ENCODE results near the gene MIOX.
A peak's percentile ranks its signal among the peaks of the same experiment; 100 is the strongest.

The MIOX gene

DNA sequence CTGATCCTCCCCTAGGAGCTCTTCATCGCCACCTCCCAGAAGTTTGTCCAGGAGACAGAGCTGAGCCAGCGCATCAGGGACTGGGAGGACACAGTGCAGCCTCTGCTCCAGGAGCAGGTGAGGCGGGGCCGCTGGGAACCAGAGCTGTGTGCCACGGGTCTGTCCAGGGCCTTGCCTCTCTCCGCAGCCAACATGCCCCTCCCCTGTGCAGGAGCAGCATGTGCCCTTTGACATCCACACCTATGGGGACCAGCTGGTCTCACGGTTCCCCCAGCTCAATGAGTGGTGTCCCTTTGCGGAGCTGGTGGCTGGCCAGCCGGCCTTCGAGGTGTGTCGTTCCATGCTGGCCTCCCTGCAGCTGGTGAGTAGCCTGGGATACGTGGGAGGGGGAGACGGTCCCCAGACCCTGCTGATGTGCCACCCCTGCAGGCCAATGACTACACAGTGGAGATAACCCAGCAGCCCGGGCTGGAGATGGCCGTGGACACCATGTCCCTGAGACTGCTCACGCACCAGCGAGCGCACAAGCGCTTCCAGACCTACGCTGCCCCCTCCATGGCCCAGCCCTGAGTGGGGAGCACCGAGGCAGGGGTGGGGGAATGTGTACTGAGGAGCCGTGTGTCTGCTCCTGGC lies 36.3 kb downstream of the MIOX start:
- DNase-seq (ENCODE audit: extremely low read depth, low read depth): no peak
- H3K4me3 ChIP-seq (replicated peaks; ENCODE audit: low read depth, low read length): no peak overlapping the region
- TF ChIP-seq, protein P1, sequence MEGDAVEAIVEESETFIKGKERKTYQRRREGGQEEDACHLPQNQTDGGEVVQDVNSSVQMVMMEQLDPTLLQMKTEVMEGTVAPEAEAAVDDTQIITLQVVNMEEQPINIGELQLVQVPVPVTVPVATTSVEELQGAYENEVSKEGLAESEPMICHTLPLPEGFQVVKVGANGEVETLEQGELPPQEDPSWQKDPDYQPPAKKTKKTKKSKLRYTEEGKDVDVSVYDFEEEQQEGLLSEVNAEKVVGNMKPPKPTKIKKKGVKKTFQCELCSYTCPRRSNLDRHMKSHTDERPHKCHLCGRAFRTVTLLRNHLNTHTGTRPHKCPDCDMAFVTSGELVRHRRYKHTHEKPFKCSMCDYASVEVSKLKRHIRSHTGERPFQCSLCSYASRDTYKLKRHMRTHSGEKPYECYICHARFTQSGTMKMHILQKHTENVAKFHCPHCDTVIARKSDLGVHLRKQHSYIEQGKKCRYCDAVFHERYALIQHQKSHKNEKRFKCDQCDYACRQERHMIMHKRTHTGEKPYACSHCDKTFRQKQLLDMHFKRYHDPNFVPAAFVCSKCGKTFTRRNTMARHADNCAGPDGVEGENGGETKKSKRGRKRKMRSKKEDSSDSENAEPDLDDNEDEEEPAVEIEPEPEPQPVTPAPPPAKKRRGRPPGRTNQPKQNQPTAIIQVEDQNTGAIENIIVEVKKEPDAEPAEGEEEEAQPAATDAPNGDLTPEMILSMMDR (IDR thresholded peaks at IDR 0.05; ENCODE audit: low read depth, low read length, missing control alignments): no peak

DNA sequence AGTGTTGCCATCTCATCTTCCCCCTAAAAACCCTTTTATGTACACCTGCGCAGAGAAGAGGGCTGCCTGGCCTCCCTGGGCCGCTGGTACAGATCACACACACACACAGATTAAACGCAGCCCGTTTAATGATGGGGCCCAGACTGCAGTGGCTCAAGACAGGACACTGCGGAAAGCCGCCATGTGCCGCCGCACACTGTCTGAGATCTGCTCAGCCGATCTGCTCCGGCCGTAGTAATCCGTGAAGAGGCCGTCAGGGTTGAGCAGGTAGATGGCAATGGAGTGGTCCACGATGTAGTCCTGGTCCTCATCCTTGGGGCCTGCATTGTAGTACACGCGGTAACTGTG lies 36.8 kb downstream of the MIOX start:
- TF ChIP-seq, protein P1 (IDR thresholded peaks at IDR 0.05; ENCODE audit: low read depth, low read length, missing control alignments): no peak
- no peak overlapping the region for H3K4me3 ChIP-seq (replicated peaks; ENCODE audit: low read depth, low read length)
- no peak for DNase-seq (ENCODE audit: extremely low read depth, low read depth)

DNA sequence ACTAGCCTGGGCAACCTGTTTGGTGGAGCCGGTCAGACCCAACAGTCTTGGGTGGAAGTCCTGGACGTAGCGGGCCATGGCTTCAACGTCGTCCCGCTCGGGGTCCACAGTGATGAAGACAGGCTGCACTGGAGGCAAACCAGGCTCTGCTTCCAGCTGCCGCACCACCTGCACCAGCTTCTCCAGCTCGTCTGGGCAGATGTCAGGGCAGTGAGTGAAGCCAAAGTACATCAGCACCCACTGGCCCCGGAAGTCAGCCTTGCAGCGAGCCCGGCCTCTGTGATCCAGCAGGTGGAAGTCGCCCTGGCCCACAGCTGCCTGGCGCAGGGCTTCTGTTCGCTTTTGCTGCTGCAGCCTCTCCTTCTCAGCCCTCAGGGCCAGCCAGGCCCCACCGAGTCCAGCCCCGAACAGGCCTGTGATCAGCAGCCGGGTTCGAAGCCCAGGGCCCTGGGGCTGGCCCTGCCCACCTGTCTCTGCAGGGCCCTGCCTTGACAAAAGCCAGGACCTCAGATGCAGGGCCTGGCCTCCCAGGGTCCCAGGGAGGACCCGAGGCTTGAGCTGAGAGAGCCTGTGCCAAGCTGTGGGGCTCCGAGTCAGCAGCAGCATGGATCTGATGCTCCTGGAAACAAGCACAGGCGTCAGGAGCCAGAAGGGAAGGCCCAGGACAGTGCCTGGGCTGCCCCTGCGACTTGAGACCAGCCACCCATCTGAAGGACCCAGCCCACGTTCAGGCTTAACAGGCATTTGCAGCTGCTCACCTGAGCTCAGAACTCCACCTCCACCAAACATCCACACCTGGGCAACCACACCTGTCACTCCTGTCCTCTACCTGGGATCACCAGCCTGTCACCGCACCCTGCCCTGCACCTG lies 37.4 kb downstream of the MIOX start:
- no peak for DNase-seq (ENCODE audit: extremely low read depth, low read depth)
- TF ChIP-seq, protein P1 (IDR thresholded peaks at IDR 0.05; ENCODE audit: low read depth, low read length, missing control alignments): no peak
- peak overlapping the region; percentile 78 for H3K4me3 ChIP-seq (replicated peaks; ENCODE audit: low read depth, low read length)

DNA sequence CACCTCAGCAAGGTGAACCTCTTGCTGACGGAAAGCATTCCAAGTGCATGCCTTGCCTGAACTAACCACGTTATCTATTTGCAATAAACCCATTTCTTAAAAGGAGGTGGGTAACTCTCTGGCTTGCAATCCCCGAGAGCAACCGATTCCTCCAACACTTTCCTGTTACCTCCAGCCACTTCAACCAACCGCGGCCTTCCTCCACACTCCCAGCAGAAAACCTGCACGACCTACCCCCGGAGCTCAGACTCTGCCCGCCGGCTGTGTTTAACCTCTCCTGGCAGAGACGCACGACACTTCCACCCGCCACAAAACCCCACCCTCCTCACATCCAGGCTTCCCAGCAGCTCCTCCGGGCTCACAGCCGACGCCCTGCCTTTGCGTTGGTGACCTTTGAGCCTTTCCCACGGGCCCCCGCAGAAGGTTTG lies 38.0 kb downstream of the MIOX start:
- DNase-seq (ENCODE audit: extremely low read depth, low read depth): no peak
- peak overlapping the region; percentile 78 for H3K4me3 ChIP-seq (replicated peaks; ENCODE audit: low read depth, low read length)
- TF ChIP-seq, protein P1 (IDR thresholded peaks at IDR 0.05; ENCODE audit: low read depth, low read length, missing control alignments): no peak

DNA sequence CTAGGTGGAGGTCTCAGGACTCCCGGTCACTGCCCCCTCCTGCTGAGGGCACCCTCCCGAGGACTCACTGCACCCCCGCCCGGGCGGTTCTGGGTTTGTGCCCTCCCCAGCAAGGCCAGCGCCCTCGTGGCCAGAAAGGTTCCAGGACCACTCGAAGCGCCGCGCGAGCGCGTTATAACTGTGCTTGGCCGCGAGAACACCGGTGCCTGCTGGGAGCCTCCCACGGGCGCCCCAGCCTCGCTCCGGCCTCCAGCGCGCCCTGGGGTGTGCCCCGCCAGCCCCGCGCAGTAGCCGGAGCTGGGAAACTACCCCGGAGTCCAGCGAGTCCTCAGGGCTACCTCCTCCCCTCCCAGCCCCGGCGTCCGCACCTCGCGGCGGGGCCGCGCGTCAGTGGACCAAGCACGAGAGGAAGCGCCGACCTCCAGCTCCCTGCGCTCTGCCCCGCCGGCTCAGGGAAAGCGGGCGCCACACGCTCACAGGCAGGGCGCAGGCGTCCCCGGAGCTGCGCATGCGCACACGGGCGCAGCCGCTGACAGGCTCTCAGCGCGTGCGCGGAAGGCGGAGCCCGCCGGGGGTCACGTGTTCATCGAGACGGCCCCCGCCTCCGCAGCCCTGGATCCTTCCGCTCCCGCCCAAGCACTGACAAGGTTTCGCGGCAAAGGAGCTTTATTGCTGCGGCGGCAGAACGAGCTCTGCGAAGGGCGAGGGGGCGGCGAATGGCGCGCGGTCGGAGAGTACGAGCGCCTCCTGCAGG lies 38.6 kb downstream of the MIOX start, which contains the start of gene SCO2:
Gene SCO2, minus strand, starts transcription at position 495 of the 754 bp plus-strand sequence. CDS start 1,187 bp downstream, outside the sequence.
- TF ChIP-seq, protein P1 (IDR thresholded peaks at IDR 0.05; ENCODE audit: low read depth, low read length, missing control alignments): peak; percentile 53

DNA sequence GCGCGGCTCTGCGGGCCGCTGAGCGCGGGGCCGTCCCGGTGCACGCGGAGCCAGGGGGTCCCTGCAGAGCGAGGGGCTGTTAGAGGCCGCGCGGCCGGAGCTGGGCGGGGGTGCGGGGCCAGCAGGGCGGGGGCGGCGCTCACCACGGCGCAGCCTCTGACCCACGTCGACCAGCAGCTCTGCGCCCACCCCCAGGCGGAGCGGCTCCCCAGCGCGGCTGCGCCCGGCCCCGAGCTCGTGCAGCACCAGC lies 39.1 kb downstream of the MIOX start:
- DNase-seq (ENCODE audit: extremely low read depth, low read depth): no peak
- TF ChIP-seq, protein P1 (IDR thresholded peaks at IDR 0.05; ENCODE audit: low read depth, low read length, missing control alignments): no peak

More for the DNA sequence above, 38.6 kb downstream of the MIOX start, which contains the start of gene SCO2:
- H3K4me3 ChIP-seq (replicated peaks; ENCODE audit: low read depth, low read length): peak within 1 kb of the TSS; percentile 78
- DNase-seq (ENCODE audit: extremely low read depth, low read depth): peak; percentile 86

More for the DNA sequence above, 39.1 kb downstream of the MIOX start:
- H3K4me3 ChIP-seq (replicated peaks; ENCODE audit: low read depth, low read length): peak overlapping the region; percentile 78

Measured in HFF-Myc (cell line).